H9 (cell line): ENCODE data around the gene TSEN15. TPM values are rescaled to one million over a fixed set of nuclear protein-coding genes. Genes with fewer than 3 reads are reported as not detected.

Experiments used
- DNase-seq: peaks from one replicate; pipeline ENCODE4 v3.0.0-alpha.2; 2017
- H2AFZ ChIP-seq: one replicate; pipeline ENCODE4 v1.6.1; 2013; ENCODE audit warnings: mild to moderate bottlenecking, low read length, control low read depth, moderate library complexity
- H2AK5ac ChIP-seq: 2 replicates; pipeline ENCODE4 v1.6.1; 2013; ENCODE audit warnings: low read length, control low read depth, mixed read lengths; ENCODE audit not compliant: insufficient read length
- H2BK120ac ChIP-seq: one replicate; pipeline ENCODE4 v1.6.1; 2013; ENCODE audit warnings: low read depth, mild to moderate bottlenecking, low read length, control low read depth, inconsistent platforms; ENCODE audit not compliant: poor library complexity, severe bottlenecking
- H2BK12ac ChIP-seq: 2 replicates; pipeline ENCODE4 v1.6.1; 2013; ENCODE audit warnings: low read length, control low read depth, mixed read lengths, low read depth; ENCODE audit not compliant: insufficient read length
- H2BK15ac ChIP-seq: 2 replicates; pipeline ENCODE4 v1.6.1; 2013; ENCODE audit warnings: low read depth, low read length, control low read depth
- H2BK20ac ChIP-seq: one replicate; pipeline ENCODE4 v1.6.1; 2013; ENCODE audit warnings: low read depth, mild to moderate bottlenecking, low read length, control low read depth, inconsistent platforms; ENCODE audit not compliant: poor library complexity, severe bottlenecking
- H2BK5ac ChIP-seq: 2 replicates; pipeline ENCODE4 v1.6.1; 2013; ENCODE audit warnings: low read length, control low read depth, mixed read lengths; ENCODE audit not compliant: insufficient read length
- H3K14ac ChIP-seq: 2 replicates; pipeline ENCODE4 v1.6.1; 2013; ENCODE audit warnings: low read length, control low read depth; ENCODE audit not compliant: insufficient read depth
- H3K18ac ChIP-seq: 2 replicates; pipeline ENCODE4 v1.6.1; 2013; ENCODE audit warnings: low read depth, mild to moderate bottlenecking, mixed read lengths, low read length, control low read depth; ENCODE audit not compliant: insufficient read length
- H3K23ac ChIP-seq: 2 replicates; pipeline ENCODE4 v1.6.1; 2013; ENCODE audit warnings: low read length, control low read depth, mixed read lengths, low read depth; ENCODE audit not compliant: insufficient read length
- H3K23me2 ChIP-seq: 2 replicates; pipeline ENCODE4 v1.6.1; 2013; ENCODE audit warnings: low read depth, mild to moderate bottlenecking, mixed read lengths, low read length, control low read depth; ENCODE audit not compliant: insufficient read length, poor library complexity, severe bottlenecking
- H3K27ac ChIP-seq: 2 replicates; pipeline ENCODE4 v1.5.1; 2013; ENCODE audit warnings: low read length, control low read depth, mixed read lengths, low read depth; ENCODE audit not compliant: insufficient read length
- H3K27me3 ChIP-seq: 2 replicates; pipeline ENCODE4 v1.6.1; 2013; ENCODE audit warnings: low read length, control low read depth, inconsistent platforms; ENCODE audit not compliant: insufficient read depth
- H3K4ac ChIP-seq: 2 replicates; pipeline ENCODE4 v1.6.1; 2013; ENCODE audit warnings: low read depth, mild to moderate bottlenecking, control low read depth, inconsistent platforms, low read length, moderate library complexity
- H3K4me1 ChIP-seq: 2 replicates; pipeline ENCODE4 v1.6.1; 2013; ENCODE audit warnings: low read length, control low read depth, inconsistent platforms; ENCODE audit not compliant: insufficient read depth
- H3K4me2 ChIP-seq: 2 replicates; pipeline ENCODE4 v1.6.1; 2013; ENCODE audit warnings: low read length, control low read depth, mixed read lengths; ENCODE audit not compliant: insufficient read length, insufficient read depth
- H3K56ac ChIP-seq: 2 replicates; pipeline ENCODE4 v1.6.1; 2013; ENCODE audit warnings: low read depth, mild to moderate bottlenecking, mixed read lengths, low read length, control low read depth; ENCODE audit not compliant: insufficient read length
- H3K79me1 ChIP-seq: 2 replicates; pipeline ENCODE4 v1.6.1; 2013; ENCODE audit warnings: low read depth, mild to moderate bottlenecking, moderate library complexity, low read length, control low read depth, inconsistent platforms; ENCODE audit not compliant: insufficient read depth, poor library complexity, severe bottlenecking
- H3K79me2 ChIP-seq: 2 replicates; pipeline ENCODE4 v1.6.1; 2013; ENCODE audit warnings: low read length, control low read depth, inconsistent platforms; ENCODE audit not compliant: insufficient read depth
- H3K9ac ChIP-seq: 2 replicates; pipeline ENCODE4 v1.6.1; 2013; ENCODE audit warnings: low read length, control low read depth, mixed read lengths; ENCODE audit not compliant: insufficient read length; ENCODE audit errors: extremely low read depth
- H3K9me3 ChIP-seq: one replicate; pipeline ENCODE4 v1.6.1; 2013; ENCODE audit warnings: low read depth, low read length, inconsistent platforms; ENCODE audit not compliant: control insufficient read depth
- H3T11ph ChIP-seq: one replicate; pipeline ENCODE4 v1.6.1; 2013; ENCODE audit warnings: mild to moderate bottlenecking, low read length, control low read depth, inconsistent platforms
- H4K20me1 ChIP-seq: one replicate; pipeline ENCODE4 v1.6.1; 2013; ENCODE audit not compliant: control insufficient read depth, insufficient read length, insufficient read depth
- H4K5ac ChIP-seq: 2 replicates; pipeline ENCODE4 v1.6.1; 2013; ENCODE audit warnings: low read depth, mild to moderate bottlenecking, mixed read lengths, low read length, control low read depth; ENCODE audit not compliant: insufficient read length
- H4K8ac ChIP-seq: replicated peaks from 2 replicates; pipeline ENCODE4 v1.6.1; 2013; ENCODE audit warnings: low read length, control low read depth, mixed read lengths, low read depth; ENCODE audit not compliant: insufficient read length
- H4K91ac ChIP-seq: 2 replicates; pipeline ENCODE4 v1.6.1; 2013; ENCODE audit warnings: low read depth, mild to moderate bottlenecking, moderate library complexity, mixed read lengths, low read length, control low read depth; ENCODE audit not compliant: insufficient read length
- H3K27ac Mint-ChIP-seq, 3 experiments: 2 replicates in 2 of 3; 3 replicates in 1 of 3; pipeline ENCODE4 v1.8.0; 2020 to 2021; ENCODE audit warnings: mixed read lengths in 3 of 3, mild to moderate bottlenecking in 1 of 3, moderate library complexity in 1 of 3
- H3K27me3 Mint-ChIP-seq: 2 replicates; pipeline ENCODE4 v1.8.0; 2021; ENCODE audit warnings: low read depth, mild to moderate bottlenecking, moderate library complexity, mixed read lengths
- H3K36me3 Mint-ChIP-seq, 3 experiments: 2 replicates in 2 of 3; 3 replicates in 1 of 3; pipeline ENCODE4 v1.8.0; 2020 to 2021; ENCODE audit warnings: low read depth in 3 of 3, mixed read lengths in 3 of 3; ENCODE audit not compliant: insufficient read depth in 1 of 3
- H3K4me1 Mint-ChIP-seq, 2 experiments: 2 replicates each; pipeline ENCODE4 v1.8.0; 2020; ENCODE audit warnings: mixed read lengths in 2 of 2
- H3K4me3 Mint-ChIP-seq, 2 experiments: 2 replicates in 1 of 2; 3 replicates in 1 of 2; pipeline ENCODE4 v1.8.0; 2020 to 2021; ENCODE audit warnings: mild to moderate bottlenecking in 2 of 2, mixed read lengths in 2 of 2, moderate library complexity in 1 of 2
- H3K9me3 Mint-ChIP-seq, 2 experiments: 2 replicates in 1 of 2; 3 replicates in 1 of 2; pipeline ENCODE4 v1.8.0; 2020; ENCODE audit warnings: mild to moderate bottlenecking in 2 of 2, mixed read lengths in 2 of 2, moderate library complexity in 1 of 2
- WGBS: extraction: QIAGEN DNeasy Blood & Tissue Kit; methylation state at CpG from one replicate; pipeline ENCODE4 v1.1.7; 2013; ENCODE audit warnings: missing lambda C conversion rate, low lambda C conversion rate, mixed read lengths; ENCODE audit not compliant: insufficient read length; ENCODE audit errors: extremely low coverage; 5-methylcytosine and 5-hydroxymethylcytosine counted together
- total RNA-seq: library from RNA; stranded (reverse); gene quantifications from 2 replicates; pipeline ENCODE4 v1.2.1, GENCODE V29; 2021
- TF ChIP-seq, protein P1 (sequence below): fragments of 200-600 bp; sonication (generic); conservative IDR thresholded peaks from 3 replicates; pipeline ENCODE4 v1.8.0; 2021; ENCODE audit warnings: antibody characterized with exemption, mild to moderate bottlenecking

Gene TSEN15
- total RNA-seq, 1 experiment from 2014 or later = 21.9 TPM

DNA sequence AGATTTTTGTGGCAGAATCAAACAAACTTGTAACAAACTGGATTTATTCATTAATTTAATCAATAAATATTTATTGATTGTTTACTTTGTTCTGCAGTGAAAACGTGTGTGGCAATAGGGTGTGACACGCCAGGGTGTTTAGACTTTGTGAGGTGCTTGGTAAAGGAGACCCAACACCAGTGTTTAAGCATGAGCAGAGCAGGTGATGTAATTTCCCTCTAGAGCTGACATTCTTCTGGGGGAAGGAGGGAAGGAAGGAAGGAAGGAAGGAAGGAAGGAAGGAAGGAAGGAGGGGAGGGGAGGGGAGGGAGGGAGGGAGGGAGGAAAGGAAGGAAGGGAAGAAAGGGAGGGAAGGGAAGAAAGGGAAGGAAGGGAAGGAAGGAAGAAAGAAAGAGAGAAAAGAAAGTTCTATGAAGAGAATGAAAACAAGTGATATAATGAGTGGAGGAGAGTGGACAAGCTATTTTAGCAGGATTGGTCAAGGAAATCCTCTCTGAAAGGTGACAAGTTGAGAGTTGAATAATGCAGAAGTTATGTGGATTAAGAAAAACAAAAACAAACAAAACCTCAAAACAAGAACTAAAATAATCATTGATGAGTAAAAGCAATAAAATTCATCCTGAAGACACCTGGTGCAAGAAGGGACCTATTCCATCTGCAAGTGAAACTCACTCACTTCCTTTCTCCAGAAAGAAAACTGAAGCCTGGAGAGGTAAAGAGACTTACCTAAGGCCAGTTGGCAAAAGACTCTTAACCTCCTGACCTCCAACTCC is 60.8 kb downstream of the TSEN15 start:
- H3K4me3 Mint-ChIP-seq = no peak overlapping the region
- no peak overlapping the region for H2BK12ac ChIP-seq
- H2BK5ac ChIP-seq = no peak overlapping the region
- H3K79me1 ChIP-seq = no peaks in the 10 kb centered on the region
- no peak overlapping the region for H3K4ac ChIP-seq
- H3K18ac ChIP-seq = no peak overlapping the region
- no peak overlapping the region for H3T11ph ChIP-seq
- H2BK20ac ChIP-seq = no peak overlapping the region
- no peaks in the 10 kb centered on the region for H3K79me2 ChIP-seq
- H3K36me3 Mint-ChIP-seq = no peaks in the 10 kb centered on the region
- H3K4me1 Mint-ChIP-seq = peaks cover 6 to 8% of the 10 kb centered on the region in 2 experiments; a peak in 3 of 4 replicates
- no peaks in the 10 kb centered on the region; a peak in 1 of 5 replicates for H3K9me3 Mint-ChIP-seq
- H4K8ac ChIP-seq = no peak overlapping the region
- H4K20me1 ChIP-seq = no peaks in the 10 kb centered on the region
- H3K23ac ChIP-seq = no peak overlapping the region
- no peak overlapping the region for H2BK15ac ChIP-seq
- no peaks in the 10 kb centered on the region; the same call in 1 of the 2 replicates for H3K4me1 ChIP-seq
- no peak for DNase-seq
- H3K27me3 Mint-ChIP-seq = no peaks in the 10 kb centered on the region
- no peak overlapping the region for H4K91ac ChIP-seq
- no peaks in the 10 kb centered on the region for H3K27me3 ChIP-seq
- H3K27ac ChIP-seq = no peak overlapping the region
- peak overlapping the region in 1 of 3 experiments; percentile 70; a peak in 1 of 7 replicates for H3K27ac Mint-ChIP-seq
- no peak overlapping the region for H3K56ac ChIP-seq
- H3K4me2 ChIP-seq = no peak overlapping the region
- no peak overlapping the region for H4K5ac ChIP-seq
- TF ChIP-seq, protein P1, sequence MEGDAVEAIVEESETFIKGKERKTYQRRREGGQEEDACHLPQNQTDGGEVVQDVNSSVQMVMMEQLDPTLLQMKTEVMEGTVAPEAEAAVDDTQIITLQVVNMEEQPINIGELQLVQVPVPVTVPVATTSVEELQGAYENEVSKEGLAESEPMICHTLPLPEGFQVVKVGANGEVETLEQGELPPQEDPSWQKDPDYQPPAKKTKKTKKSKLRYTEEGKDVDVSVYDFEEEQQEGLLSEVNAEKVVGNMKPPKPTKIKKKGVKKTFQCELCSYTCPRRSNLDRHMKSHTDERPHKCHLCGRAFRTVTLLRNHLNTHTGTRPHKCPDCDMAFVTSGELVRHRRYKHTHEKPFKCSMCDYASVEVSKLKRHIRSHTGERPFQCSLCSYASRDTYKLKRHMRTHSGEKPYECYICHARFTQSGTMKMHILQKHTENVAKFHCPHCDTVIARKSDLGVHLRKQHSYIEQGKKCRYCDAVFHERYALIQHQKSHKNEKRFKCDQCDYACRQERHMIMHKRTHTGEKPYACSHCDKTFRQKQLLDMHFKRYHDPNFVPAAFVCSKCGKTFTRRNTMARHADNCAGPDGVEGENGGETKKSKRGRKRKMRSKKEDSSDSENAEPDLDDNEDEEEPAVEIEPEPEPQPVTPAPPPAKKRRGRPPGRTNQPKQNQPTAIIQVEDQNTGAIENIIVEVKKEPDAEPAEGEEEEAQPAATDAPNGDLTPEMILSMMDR = no peak
- no peak overlapping the region for H3K9ac ChIP-seq
- no peaks in the 10 kb centered on the region for H3K23me2 ChIP-seq
- WGBS = no CpG with 5 or more reads among the region's 2 CpGs
- H2BK120ac ChIP-seq = no peak overlapping the region
- no peak overlapping the region for H2AK5ac ChIP-seq
- H2AFZ ChIP-seq = no peak overlapping the region
- no peaks in the 10 kb centered on the region for H3K9me3 ChIP-seq
- H3K14ac ChIP-seq = no peak overlapping the region
